VCaP (cell line): Measurements from ENCODE around the gene KIFC1.

Experiments
- H3K27ac ChIP-seq: fragments of 450-650 bp; 2 replicates; pipeline ENCODE4 v1.5.1; 2017
- TF ChIP-seq, protein P1 (sequence below): fragments of 450-650 bp; conservative IDR thresholded peaks from 2 replicates; pipeline ENCODE4 v1.5.1; 2017; ENCODE audit warnings: mild to moderate bottlenecking, moderate library complexity

The KIFC1 gene

DNA sequence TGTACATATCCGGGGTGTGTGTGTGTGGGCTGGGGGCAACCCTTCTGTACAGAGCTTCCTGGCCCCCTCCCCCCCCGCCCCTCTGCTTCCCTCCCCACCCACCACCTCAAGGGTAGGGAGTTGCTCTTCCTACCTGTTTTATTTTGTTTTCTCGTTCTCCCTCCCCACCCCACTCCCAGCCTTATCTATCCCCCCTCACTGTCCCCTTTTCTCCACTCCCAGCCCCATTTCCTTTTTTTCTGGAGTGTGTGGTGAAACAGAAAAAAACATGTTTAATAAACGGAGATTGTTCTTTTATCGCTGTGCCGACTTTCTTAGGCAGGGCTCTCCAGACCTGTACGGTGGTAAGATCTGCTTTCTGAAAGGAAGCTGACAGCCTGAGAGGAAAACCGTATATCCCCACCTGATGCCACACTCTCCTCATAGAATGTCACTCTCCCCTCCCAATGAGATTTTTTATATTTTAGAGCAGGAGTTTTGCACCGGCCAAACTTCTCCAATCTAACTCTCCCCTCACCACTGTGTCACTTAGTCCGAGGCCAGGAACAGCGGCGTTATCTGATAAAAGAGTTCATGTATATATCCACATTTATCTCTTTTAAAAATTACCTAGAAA, 61.9 kb downstream of the KIFC1 start:
- TF ChIP-seq, protein P1, sequence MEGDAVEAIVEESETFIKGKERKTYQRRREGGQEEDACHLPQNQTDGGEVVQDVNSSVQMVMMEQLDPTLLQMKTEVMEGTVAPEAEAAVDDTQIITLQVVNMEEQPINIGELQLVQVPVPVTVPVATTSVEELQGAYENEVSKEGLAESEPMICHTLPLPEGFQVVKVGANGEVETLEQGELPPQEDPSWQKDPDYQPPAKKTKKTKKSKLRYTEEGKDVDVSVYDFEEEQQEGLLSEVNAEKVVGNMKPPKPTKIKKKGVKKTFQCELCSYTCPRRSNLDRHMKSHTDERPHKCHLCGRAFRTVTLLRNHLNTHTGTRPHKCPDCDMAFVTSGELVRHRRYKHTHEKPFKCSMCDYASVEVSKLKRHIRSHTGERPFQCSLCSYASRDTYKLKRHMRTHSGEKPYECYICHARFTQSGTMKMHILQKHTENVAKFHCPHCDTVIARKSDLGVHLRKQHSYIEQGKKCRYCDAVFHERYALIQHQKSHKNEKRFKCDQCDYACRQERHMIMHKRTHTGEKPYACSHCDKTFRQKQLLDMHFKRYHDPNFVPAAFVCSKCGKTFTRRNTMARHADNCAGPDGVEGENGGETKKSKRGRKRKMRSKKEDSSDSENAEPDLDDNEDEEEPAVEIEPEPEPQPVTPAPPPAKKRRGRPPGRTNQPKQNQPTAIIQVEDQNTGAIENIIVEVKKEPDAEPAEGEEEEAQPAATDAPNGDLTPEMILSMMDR, result no peak
- H3K27ac ChIP-seq, result peak overlapping the region; percentile 86

GRCh38 chr6:33454009-33454946, 62.7 kb downstream of the KIFC1 start, which contains the start of gene ZBTB9:
Gene ZBTB9 (plus strand): TSS chr6:33454576. CDS start chr6:33455101, 525 bp downstream.
- TF ChIP-seq, protein P1, result no peak
- peak within 1 kb of the TSS; percentile 86 for H3K27ac ChIP-seq

DNA sequence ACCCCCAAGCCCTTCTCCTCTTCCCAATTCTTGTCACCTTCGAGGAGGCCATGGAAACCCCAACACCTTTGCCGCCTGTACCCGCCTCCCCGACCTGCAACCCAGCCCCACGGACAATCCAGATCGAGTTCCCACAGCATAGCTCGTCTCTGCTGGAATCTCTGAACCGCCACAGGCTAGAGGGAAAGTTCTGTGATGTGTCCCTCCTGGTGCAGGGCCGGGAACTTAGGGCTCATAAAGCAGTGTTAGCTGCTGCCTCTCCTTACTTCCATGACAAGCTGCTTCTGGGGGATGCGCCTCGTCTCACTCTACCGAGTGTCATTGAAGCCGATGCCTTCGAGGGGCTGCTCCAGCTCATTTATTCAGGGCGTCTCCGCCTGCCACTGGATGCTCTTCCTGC, 63.4 kb downstream of the KIFC1 start:
- peak overlapping the region; percentile 86 for H3K27ac ChIP-seq
- TF ChIP-seq, protein P1, result no peak

GRCh38 chr6:33456156-33456555, 64.5 kb downstream of the KIFC1 start:
- H3K27ac ChIP-seq, result no peak overlapping the region
- TF ChIP-seq, protein P1, result no peak

GRCh38 chr6:33458676-33459075, 67.1 kb downstream of the KIFC1 start:
- no peak overlapping the region for H3K27ac ChIP-seq
- TF ChIP-seq, protein P1, result no peak

GRCh38 chr6:33459226-33459625, 67.6 kb downstream of the KIFC1 start:
- H3K27ac ChIP-seq, result no peak overlapping the region
- TF ChIP-seq, protein P1, result no peak
